H1 (cell line): ENCODE results near the gene ZCCHC17. TPM values are rescaled to one million over a fixed set of nuclear protein-coding genes. Genes with fewer than 3 reads are reported as not detected.

Experiments
- CTCF ChIA-PET: fragments of 300-600 bp; sonication (Branson Sonifier 250); formaldehyde crosslinking; loops from one replicate; lab custom pipeline; 2021; ENCODE audit not compliant: partially characterized antibody; lab: Charles Lee
- POLR2A ChIA-PET: fragments of 300-600 bp; sonication (Branson Sonifier 250); formaldehyde crosslinking; loops from one replicate; lab custom pipeline; 2021; ENCODE audit warnings: inconsistent platforms; ENCODE audit not compliant: partially characterized antibody; lab: Charles Lee
- DNase-seq, 2 experiments: peaks; one replicate each; pipeline versions ENCODE4 v3.0.0 to v3.0.0-alpha.2; 2010 to 2022; ENCODE audit warnings: low spot score in 2 of 2, low read depth in 1 of 2, mixed read lengths in 1 of 2
- FAIRE-seq: peaks from 2 replicates; lab custom pipeline; 2011; peaks lifted over from hg19 to GRCh38; lab: Jason Lieb, UNC
- H2AFZ ChIP-seq: 2 replicates; pipeline ENCODE4 v1.8.1; 2012; ENCODE audit warnings: low read length, inconsistent platforms
- H2AK5ac ChIP-seq: 2 replicates; pipeline ENCODE4 v1.6.1; 2013; ENCODE audit warnings: low read depth, low read length
- H2BK120ac ChIP-seq: replicated peaks from 2 replicates; pipeline ENCODE3; 2013; ENCODE audit warnings: low read depth, low read length, inconsistent platforms
- H2BK12ac ChIP-seq: 2 replicates; pipeline ENCODE4 v1.6.1; 2013; ENCODE audit warnings: low read depth, low read length
- H2BK15ac ChIP-seq: 2 replicates; pipeline ENCODE4 v1.6.1; 2013; ENCODE audit warnings: low read length
- H2BK20ac ChIP-seq: 2 replicates; pipeline ENCODE4 v1.6.1; 2013; ENCODE audit warnings: low read length
- H2BK5ac ChIP-seq: 2 replicates; pipeline ENCODE4 v1.6.1; 2013; ENCODE audit warnings: low read depth, low read length
- H3K14ac ChIP-seq: 2 replicates; pipeline ENCODE4 v1.6.1; 2013; ENCODE audit warnings: inconsistent platforms; ENCODE audit not compliant: insufficient read length
- H3K18ac ChIP-seq: 2 replicates; pipeline ENCODE4 v1.6.1; 2013; ENCODE audit warnings: low read length; ENCODE audit errors: extremely low read depth
- H3K23ac ChIP-seq: 2 replicates; pipeline ENCODE4 v1.6.1; 2013; ENCODE audit warnings: inconsistent platforms; ENCODE audit not compliant: insufficient read length
- H3K23me2 ChIP-seq: 2 replicates; pipeline ENCODE4 v1.6.1; 2013; ENCODE audit warnings: low read depth, low read length
- H3K27ac ChIP-seq: 2 replicates; pipeline ENCODE4 v1.6.1; 2011; ENCODE audit warnings: low read depth, low read length, inconsistent platforms
- H3K27me3 ChIP-seq, 4 experiments: replicated peaks in 1 of 4; 1 replicate in 1 of 4; 2 replicates in 3 of 4; pipeline versions ENCODE4 v1.6.1 to v1.8.1; 2011 to 2013; ENCODE audit warnings: low read length in 3 of 4, mild to moderate bottlenecking in 3 of 4, inconsistent platforms in 2 of 4, mixed read lengths in 2 of 4, moderate library complexity in 1 of 4; ENCODE audit not compliant: control insufficient read depth in 3 of 4, insufficient read depth in 3 of 4; ENCODE audit errors: extremely low read depth in 1 of 4
- H3K36me3 ChIP-seq, 4 experiments: 2 replicates each; pipeline versions ENCODE4 v1.6.1 to v1.8.1; 2011 to 2013; ENCODE audit warnings: mild to moderate bottlenecking in 4 of 4, low read length in 3 of 4, moderate library complexity in 2 of 4, control low read depth in 1 of 4, inconsistent platforms in 1 of 4; ENCODE audit not compliant: insufficient read depth in 4 of 4, control insufficient read depth in 2 of 4
- H3K4ac ChIP-seq: replicated peaks from 2 replicates; pipeline ENCODE3; 2013; ENCODE audit warnings: low read length, low read depth, mixed read lengths, inconsistent platforms; ENCODE audit not compliant: insufficient read length
- H3K4me1 ChIP-seq, 4 experiments: replicated peaks in 1 of 4; 1 replicate in 1 of 4; 2 replicates in 3 of 4; pipeline versions ENCODE4 v1.6.1 to v1.8.1; 2011 to 2013; ENCODE audit warnings: low read length in 3 of 4, inconsistent platforms in 2 of 4, mixed read lengths in 1 of 4; ENCODE audit not compliant: insufficient read depth in 4 of 4, control insufficient read depth in 3 of 4
- H3K4me2 ChIP-seq, 2 experiments: 2 replicates each; pipeline versions ENCODE4 v1.6.1 to v1.8.1; 2011 to 2013; ENCODE audit warnings: low read depth in 2 of 2, low read length in 2 of 2, control low read depth in 1 of 2, inconsistent platforms in 1 of 2, mild to moderate bottlenecking in 1 of 2; ENCODE audit not compliant: insufficient read depth in 1 of 2
- H3K4me3 ChIP-seq, 4 experiments: fragments of 200-600, 300-600 bp in 1 of 4; sonication (generic), shearing (Covaris generic), sonication (Bioruptor Twin) in 1 of 4; 2 replicates each; pipeline versions ENCODE4 v1.5.1 to v1.8.1; 2011 to 2016; ENCODE audit warnings: low read length in 4 of 4, low read depth in 3 of 4, control low read depth in 2 of 4, inconsistent platforms in 2 of 4, mild to moderate bottlenecking in 2 of 4, mixed read lengths in 1 of 4, moderate library complexity in 1 of 4; ENCODE audit not compliant: insufficient read depth in 2 of 4; ENCODE audit errors: extremely low read depth in 1 of 4
- H3K56ac ChIP-seq: replicated peaks from 2 replicates; pipeline ENCODE3; 2013; ENCODE audit warnings: low read depth, mild to moderate bottlenecking, mixed read lengths, low read length, inconsistent platforms; ENCODE audit not compliant: insufficient read length
- H3K79me1 ChIP-seq: 2 replicates; pipeline ENCODE4 v1.6.1; 2013; ENCODE audit warnings: low read depth, low read length, control low read depth
- H3K79me2 ChIP-seq, 2 experiments: 2 replicates each; pipeline versions ENCODE4 v1.6.1 to v1.8.1; 2012 to 2013; ENCODE audit warnings: low read length in 2 of 2, mild to moderate bottlenecking in 2 of 2, inconsistent platforms in 1 of 2; ENCODE audit not compliant: insufficient read depth in 2 of 2, control insufficient read depth in 1 of 2
- H3K9ac ChIP-seq, 4 experiments: replicated peaks in 1 of 4; 1 replicate in 1 of 4; 2 replicates in 3 of 4; pipeline versions ENCODE4 v1.6.1 to v1.8.1; 2011 to 2013; ENCODE audit warnings: low read depth in 3 of 4, low read length in 3 of 4, control low read depth in 2 of 4, mild to moderate bottlenecking in 2 of 4, moderate library complexity in 2 of 4, inconsistent platforms in 1 of 4; ENCODE audit errors: extremely low read depth in 1 of 4
- H3K9me3 ChIP-seq, 2 experiments: 2 replicates each; pipeline versions ENCODE4 v1.6.1 to v1.8.1; 2012 to 2013; ENCODE audit warnings: mild to moderate bottlenecking in 2 of 2, moderate library complexity in 2 of 2, control low read depth in 1 of 2, inconsistent platforms in 1 of 2, low read depth in 1 of 2, low read length in 1 of 2, mixed read lengths in 1 of 2; ENCODE audit not compliant: insufficient read depth in 2 of 2
- H4K20me1 ChIP-seq, 2 experiments: replicated peaks in 1 of 2; 2 replicates each; pipeline versions ENCODE3 to v1.8.1; 2011 to 2013; ENCODE audit warnings: inconsistent platforms in 2 of 2, low read length in 2 of 2, mild to moderate bottlenecking in 1 of 2; ENCODE audit not compliant: insufficient read depth in 2 of 2, control insufficient read depth in 1 of 2
- H4K5ac ChIP-seq: 2 replicates; pipeline ENCODE4 v1.6.1; 2013; ENCODE audit warnings: low read length, low read depth, mixed read lengths, inconsistent platforms; ENCODE audit not compliant: insufficient read length
- H4K8ac ChIP-seq: 2 replicates; pipeline ENCODE4 v1.8.0; 2013; ENCODE audit warnings: mild to moderate bottlenecking, moderate library complexity, low read length, inconsistent platforms; ENCODE audit not compliant: insufficient read depth; ENCODE audit errors: extremely low read depth
- H4K91ac ChIP-seq: replicated peaks from 2 replicates; pipeline ENCODE3; 2013; ENCODE audit warnings: low read length, mixed read lengths, inconsistent platforms; ENCODE audit not compliant: insufficient read length
- CBX8 ChIP-seq: fragments of 300-800, 300-1000 bp; sonication (generic); IDR thresholded peaks from 2 replicates; pipeline ENCODE4 v1.7.1; 2016; ENCODE audit warnings: low read depth, low read length, borderline replicate concordance
- GTF2F1 ChIP-seq: IDR thresholded peaks from 2 replicates; pipeline ENCODE4 v1.6.1; 2012; ENCODE audit warnings: low read depth, low read length, improper control_type of control experiment, borderline replicate concordance
- HDAC2 ChIP-seq, 2 experiments: fragments of 300-600 bp in 1 of 2; sonication (generic) in 1 of 2; IDR thresholded peaks; 2 replicates each; pipeline ENCODE4 v1.6.1; 2011 to 2012; ENCODE audit warnings: low read depth in 2 of 2, low read length in 2 of 2, mild to moderate bottlenecking in 2 of 2, moderate library complexity in 2 of 2, borderline replicate concordance in 1 of 2, inconsistent platforms in 1 of 2
- JUN ChIP-seq: IDR thresholded peaks from 2 replicates; pipeline ENCODE4 v1.6.1; 2011; ENCODE audit warnings: low read depth, mild to moderate bottlenecking, improper control_type of control experiment, low read length
- KDM1A ChIP-seq: fragments of 200-600, 300-600 bp; sonication (generic); IDR thresholded peaks from 2 replicates; pipeline ENCODE4 v1.7.1; 2016; ENCODE audit warnings: mild to moderate bottlenecking, low read length, borderline replicate concordance
- RAD21 ChIP-seq, 2 experiments: IDR thresholded peaks in 1 of 2; conservative IDR thresholded peaks in 1 of 2; 2 replicates each; pipeline ENCODE4 v1.6.1; 2011; ENCODE audit warnings: low read depth in 2 of 2, low read length in 2 of 2, improper control_type of control experiment in 1 of 2, inconsistent platforms in 1 of 2, mild to moderate bottlenecking in 1 of 2, moderate library complexity in 1 of 2
- SIX5 ChIP-seq: IDR thresholded peaks from 2 replicates; pipeline ENCODE4 v1.6.1; 2011; ENCODE audit warnings: mild to moderate bottlenecking, low read depth, low read length
- TCF12 ChIP-seq: IDR thresholded peaks from 2 replicates; pipeline ENCODE4 v1.6.1; 2011; ENCODE audit warnings: low read depth, mild to moderate bottlenecking, low read length
- ZNF274 ChIP-seq: IDR thresholded peaks from 2 replicates; pipeline ENCODE4 v1.7.0; 2012; ENCODE audit warnings: low read length, borderline replicate concordance; ENCODE audit errors: extremely low read depth
- WGBS, 2 experiments: shearing (Covaris generic) in 1 of 2; methylation state at CpG; one replicate each; pipeline versions ENCODE4 v1.1.6 to v1.1.7; 2013 to 2015; ENCODE audit warnings: low lambda C conversion rate in 2 of 2, mixed read lengths in 2 of 2, inconsistent platforms in 1 of 2, low coverage in 1 of 2, missing lambda C conversion rate in 1 of 2; ENCODE audit not compliant: insufficient replicate concordance in 2 of 2, insufficient coverage in 1 of 2, insufficient read length in 1 of 2; ENCODE audit errors: extremely low coverage in 1 of 2, missing lambda C conversion rate in 1 of 2; 5-methylcytosine and 5-hydroxymethylcytosine counted together
- polyA plus RNA-seq, 7 experiments: library from polyadenylated mRNA; depleted of rRNA in 3 of 7; stranded (reverse) in 5 of 7; unstranded in 2 of 7; fragments of >200 nt in 5 of 7; fragments of 200-250 nt in 2 of 7; gene quantifications; 1 replicate in 5 of 7; 2 replicates in 1 of 7; 4 replicates in 1 of 7; pipeline versions ENCODE4 v1.2.1 to v1.2.3, GENCODE V29; 2011 to 2013; ENCODE audit warnings: missing spikeins in 2 of 7, mixed read lengths in 2 of 7
- total RNA-seq: library from RNA; stranded (reverse); fragmentation: NEBNext Ultra II Directional; extraction: Animal tissue kit (Norgen Biotek cat#: 25700); gene quantifications from 2 replicates; pipeline ENCODE4 v1.2.1, GENCODE V29; 2021
- TF ChIP-seq, protein P1 (sequence below): IDR thresholded peaks from 2 replicates; pipeline ENCODE4 v1.6.1; 2012; ENCODE audit warnings: inconsistent platforms

Gene ZCCHC17
- total and polyA plus RNA-seq, 2 of the 8 experiments (the other 6 are each of a cell fraction or from before 2014, with no cell fraction given) = 51.6 to 59.3 TPM

- no peak overlapping the region for H4K8ac ChIP-seq
- H3K56ac ChIP-seq = no peak overlapping the region
- H3K4me2 ChIP-seq = no peak overlapping the region
- no peak overlapping the region for H3K9ac ChIP-seq
- WGBS, 2 experiments = 93% methylated on average over 2 of the region's 2 CpGs; no CpG with 5 or more reads in 1 of the 2 experiments
- H4K5ac ChIP-seq = no peak overlapping the region
- no peaks in the 10 kb centered on the region for H3K9me3 ChIP-seq
- no peak overlapping the region for H2BK5ac ChIP-seq
- H3K23ac ChIP-seq = no peak overlapping the region
- H4K20me1 ChIP-seq = peaks cover 0 to 2% of the 10 kb centered on the region in 2 experiments
- ChIA-PET CTCF (interaction anchor here (0.6 to 9.4 kb wide), 3 partner anchors 16 to 83 kb away, joined by 3 to 113 read pairs (median 3); no protein-coding TSS in a partner anchor), POLR2A (interaction anchor here (0.8 to 3.4 kb wide), 3 partner anchors 30 to 85 kb away, joined by 3 to 9 read pairs (median 3); partner anchors contain the start of genes SNRNP40 and ZCCHC17)
- H3K27me3 ChIP-seq = no peaks in the 10 kb centered on the region
- H2AK5ac ChIP-seq = no peak overlapping the region
- no peak overlapping the region for H3K18ac ChIP-seq
- DNase-seq (no peak), FAIRE-seq (no peak)
- H2BK12ac ChIP-seq = no peak overlapping the region
- H3K27ac ChIP-seq = no peak overlapping the region
- no peak overlapping the region for H2BK120ac ChIP-seq
- H3K23me2 ChIP-seq = no peaks in the 10 kb centered on the region
- no peak overlapping the region for H3K4me3 ChIP-seq
- no peak overlapping the region for H2AFZ ChIP-seq
- peaks cover 27 to 93% (median 64%) of the 10 kb centered on the region in 4 experiments for H3K36me3 ChIP-seq
- H3K79me2 ChIP-seq = no peaks in the 10 kb centered on the region
- no peak overlapping the region for H3K4ac ChIP-seq
- no peak overlapping the region for H3K14ac ChIP-seq
- H3K79me1 ChIP-seq = no peaks in the 10 kb centered on the region; the same call in 1 of the 2 replicates
- no peak overlapping the region for H2BK15ac ChIP-seq
- H4K91ac ChIP-seq = no peak overlapping the region
- no peaks in the 10 kb centered on the region for H3K4me1 ChIP-seq
- no peak overlapping the region for H2BK20ac ChIP-seq
- TF ChIP-seq ZNF274 = no peak
- no peak for TF ChIP-seq JUN
- no peak for TF ChIP-seq TCF12
- no peak for TF ChIP-seq SIX5
- TF ChIP-seq GTF2F1 = no peak
- TF ChIP-seq CBX8 = no peak
- no peak for TF ChIP-seq KDM1A
- TF ChIP-seq, protein P1, sequence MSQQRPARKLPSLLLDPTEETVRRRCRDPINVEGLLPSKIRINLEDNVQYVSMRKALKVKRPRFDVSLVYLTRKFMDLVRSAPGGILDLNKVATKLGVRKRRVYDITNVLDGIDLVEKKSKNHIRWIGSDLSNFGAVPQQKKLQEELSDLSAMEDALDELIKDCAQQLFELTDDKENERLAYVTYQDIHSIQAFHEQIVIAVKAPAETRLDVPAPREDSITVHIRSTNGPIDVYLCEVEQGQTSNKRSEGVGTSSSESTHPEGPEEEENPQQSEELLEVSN = no peak
- no peak for TF ChIP-seq HDAC2 (IDR thresholded peaks at IDR 0.05; ENCODE audit: borderline replicate concordance in 1 of 2, low read depth in 2 of 2, low read length in 2 of 2)
- TF ChIP-seq RAD21 (IDR thresholded peaks at IDR 0.05 in 1 of 2, conservative IDR thresholded peaks at IDR 0.05 in 1 of 2; ENCODE audit: low read depth in 2 of 2, low read length in 2 of 2) = no peak
Observed at GRCh38 chr1:31266547-31266946, 30.3 kb upstream of the ZCCHC17 start.
